HG03064 (cell line): ENCODE results near the gene EEF1G.
"Not testable (repeated sequence)": the region's sequence is repeated elsewhere in the genome, so short reads cannot be mapped to it uniquely, and the experiment has no call there.

Experiments
- ATAC-seq: cut with Tn5 transposase; IDR thresholded peaks from one replicate; pipeline ENCODE4 v1.9.1; 2021; ENCODE audit warnings: low read depth; ENCODE audit not compliant: unreplicated experiment

Gene EEF1G

GRCh38 chr11:62604460-62605120 is 30.9 kb upstream of the EEF1G start:
- no peak for ATAC-seq

- no peak for ATAC-seq
Observed at GRCh38 chr11:62603776-62604299, 30.1 kb upstream of the EEF1G start.

- no peak for ATAC-seq
Observed at GRCh38 chr11:62603072-62603408, 29.3 kb upstream of the EEF1G start.

GRCh38 chr11:62602141-62603071 is 28.7 kb upstream of the EEF1G start:
- no peak for ATAC-seq

- ATAC-seq: peak; percentile 61
Observed at GRCh38 chr11:62601372-62602140, 27.9 kb upstream of the EEF1G start, which contains the start of gene MTA2. Gene MTA2, minus strand, starts transcription at chr11:62601865. Its CDS starts 415 bp downstream, at chr11:62601450.

GRCh38 chr11:62601122-62601371 is 27.4 kb upstream of the EEF1G start:
- no peak for ATAC-seq

GRCh38 chr11:62600367-62601121 is 26.9 kb upstream of the EEF1G start:
- no peak for ATAC-seq

GRCh38 chr11:62599901-62600300 is 26.2 kb upstream of the EEF1G start:
- no peak for ATAC-seq

GRCh38 chr11:62599069-62599696 is 25.5 kb upstream of the EEF1G start:
- ATAC-seq: peak; percentile 36

GRCh38 chr11:62595124-62595523 is 21.4 kb upstream of the EEF1G start:
- ATAC-seq: no peak

GRCh38 chr11:62593434-62594044 is 19.8 kb upstream of the EEF1G start:
- no peak for ATAC-seq

- no peak for ATAC-seq
Observed at GRCh38 chr11:62592989-62593421, 19.3 kb upstream of the EEF1G start.

GRCh38 chr11:62592146-62592815 is 18.6 kb upstream of the EEF1G start:
- ATAC-seq: peak; percentile 5

- ATAC-seq: peak; percentile 74
Observed at GRCh38 chr11:62591448-62592145, 17.9 kb upstream of the EEF1G start, which contains the start of gene TUT1. Gene TUT1, minus strand, starts transcription at chr11:62591523. Its CDS starts 38 bp downstream, at chr11:62591485.

- ATAC-seq: no peak
Observed at GRCh38 chr11:62588966-62589637, 15.4 kb upstream of the EEF1G start.

- ATAC-seq: not testable (repeated sequence)
Observed at GRCh38 chr11:62585356-62585755, 11.7 kb upstream of the EEF1G start.

GRCh38 chr11:62581735-62582134 is 8.0 kb upstream of the EEF1G start:
- ATAC-seq: not testable (repeated sequence)
